DMS53 treated with DMSO at 0.1 percent for 48 hours (cell line): Measurements from ENCODE around the gene ACD.

ENCODE experiments used
- DNase-seq: peaks from one replicate; lab custom pipeline; 2025; ENCODE audit not compliant: unreplicated experiment; lab: John Stamatoyannopoulos, UW

The ACD gene

GRCh38 chr16:67662653-67663010 lies 2.6 kb upstream of the ACD start:
- no peak for DNase-seq

- DNase-seq: no peak
Observed at GRCh38 chr16:67661886-67662652, 2.0 kb upstream of the ACD start.

GRCh38 chr16:67661101-67661761 lies 1.2 kb upstream of the ACD start:
- peak; percentile 36 for DNase-seq

GRCh38 chr16:67660564-67661028 lies 536 bp upstream of the ACD start, which contains the start of gene PARD6A:
PARD6A (plus strand) TSS chr16:67660960; CDS start chr16:67661039, 79 bp downstream.
- peak; percentile 82 for DNase-seq

- no peak for DNase-seq
Observed at GRCh38 chr16:67658849-67659674, 998 bp downstream of the ACD start.

- no peak for DNase-seq
Observed at GRCh38 chr16:67657751-67658518, 2.1 kb downstream of the ACD start.

GRCh38 chr16:67657017-67657608 lies 2.9 kb downstream of the ACD start:
- no peak for DNase-seq

GRCh38 chr16:67656344-67657016 lies 3.6 kb downstream of the ACD start:
- no peak for DNase-seq

GRCh38 chr16:67655363-67655762 lies 4.7 kb downstream of the ACD start:
- DNase-seq: no peak

- no peak for DNase-seq
Observed at GRCh38 chr16:67654403-67654911, 5.6 kb downstream of the ACD start.

- no peak for DNase-seq
Observed at GRCh38 chr16:67653789-67654402, 6.2 kb downstream of the ACD start.

- DNase-seq: no peak
Observed at GRCh38 chr16:67653128-67653788, 6.8 kb downstream of the ACD start.

- peak; percentile 3 for DNase-seq
Observed at GRCh38 chr16:67652578-67653127, 7.4 kb downstream of the ACD start.

GRCh38 chr16:67651847-67652246 lies 8.2 kb downstream of the ACD start:
- DNase-seq: no peak

- no peak for DNase-seq
Observed at GRCh38 chr16:67651039-67651438, 9.0 kb downstream of the ACD start.

- DNase-seq: no peak
Observed at GRCh38 chr16:67650023-67650422, 10.0 kb downstream of the ACD start.

GRCh38 chr16:67649494-67649931 lies 10.5 kb downstream of the ACD start:
- DNase-seq: no peak

GRCh38 chr16:67648764-67649407 lies 11.2 kb downstream of the ACD start:
- DNase-seq: no peak
